Keratinocyte (primary cell): Measurements from ENCODE around the gene SPIRE1.

ENCODE experiments used
- EZH2 ChIP-seq: IDR thresholded peaks from one replicate; pipeline ENCODE4 v1.6.1; 2012; ENCODE audit warnings: inconsistent platforms, mild to moderate bottlenecking, low read length, moderate library complexity
- TF ChIP-seq, protein P1 (sequence below), 3 experiments: IDR thresholded peaks in 1 of 3; conservative IDR thresholded peaks in 1 of 3; optimal IDR thresholded peaks in 1 of 3; 2 replicates in 2 of 3; 3 replicates in 1 of 3; pipeline versions ENCODE3 to v1.5.1; 2011; ENCODE audit warnings: low read length in 3 of 3, mild to moderate bottlenecking in 3 of 3, moderate library complexity in 2 of 3, control low read depth in 1 of 3, inconsistent platforms in 1 of 3; ENCODE audit not compliant: insufficient read depth in 2 of 3; ENCODE audit errors: extremely low read depth in 1 of 3

GRCh38 chr18:12507007-12507406, 150.9 kb downstream of the SPIRE1 start:
- TF ChIP-seq, protein P1, sequence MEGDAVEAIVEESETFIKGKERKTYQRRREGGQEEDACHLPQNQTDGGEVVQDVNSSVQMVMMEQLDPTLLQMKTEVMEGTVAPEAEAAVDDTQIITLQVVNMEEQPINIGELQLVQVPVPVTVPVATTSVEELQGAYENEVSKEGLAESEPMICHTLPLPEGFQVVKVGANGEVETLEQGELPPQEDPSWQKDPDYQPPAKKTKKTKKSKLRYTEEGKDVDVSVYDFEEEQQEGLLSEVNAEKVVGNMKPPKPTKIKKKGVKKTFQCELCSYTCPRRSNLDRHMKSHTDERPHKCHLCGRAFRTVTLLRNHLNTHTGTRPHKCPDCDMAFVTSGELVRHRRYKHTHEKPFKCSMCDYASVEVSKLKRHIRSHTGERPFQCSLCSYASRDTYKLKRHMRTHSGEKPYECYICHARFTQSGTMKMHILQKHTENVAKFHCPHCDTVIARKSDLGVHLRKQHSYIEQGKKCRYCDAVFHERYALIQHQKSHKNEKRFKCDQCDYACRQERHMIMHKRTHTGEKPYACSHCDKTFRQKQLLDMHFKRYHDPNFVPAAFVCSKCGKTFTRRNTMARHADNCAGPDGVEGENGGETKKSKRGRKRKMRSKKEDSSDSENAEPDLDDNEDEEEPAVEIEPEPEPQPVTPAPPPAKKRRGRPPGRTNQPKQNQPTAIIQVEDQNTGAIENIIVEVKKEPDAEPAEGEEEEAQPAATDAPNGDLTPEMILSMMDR (optimal IDR thresholded peaks at IDR 0.05 in 1 of 3, IDR thresholded peaks at IDR 0.05 in 1 of 3, conservative IDR thresholded peaks at IDR 0.05 in 1 of 3; ENCODE audit: extremely low read depth in 1 of 3, insufficient read depth in 2 of 3, low read length in 3 of 3) = no peak
- no peak for TF ChIP-seq EZH2
